Keratinocyte (primary cell): ENCODE data around the gene SUSD6. TPM values are rescaled to one million over a fixed set of nuclear protein-coding genes. Genes with fewer than 3 reads are reported as not detected.

Experiments used
- DNase-seq: peaks from one replicate; pipeline ENCODE4 v3.0.0-alpha.2; 2011; ENCODE audit warnings: low read depth, missing footprints, low spot score
- FAIRE-seq: peaks from 2 replicates; lab custom pipeline; 2011; peaks lifted over from hg19 to GRCh38; lab: Jason Lieb, UNC
- H2AFZ ChIP-seq: 2 replicates; pipeline ENCODE4 v1.6.0; 2012; ENCODE audit warnings: low read length, control low read depth, inconsistent platforms; ENCODE audit not compliant: control insufficient read depth
- H3K27ac ChIP-seq: 2 replicates; pipeline ENCODE4 v1.5.1; 2011; ENCODE audit warnings: low read length; ENCODE audit not compliant: control insufficient read depth, insufficient read depth
- H3K27me3 ChIP-seq: 3 replicates; pipeline ENCODE4 v1.6.0; 2011; ENCODE audit warnings: low read length; ENCODE audit not compliant: control insufficient read depth, insufficient read depth; ENCODE audit errors: extremely low read depth
- H3K36me3 ChIP-seq, 2 experiments: 2 replicates in 1 of 2; 3 replicates in 1 of 2; pipeline ENCODE4 v1.5.1; 2011; ENCODE audit warnings: low read length in 2 of 2, mild to moderate bottlenecking in 1 of 2; ENCODE audit not compliant: control insufficient read depth in 2 of 2, insufficient read depth in 2 of 2; ENCODE audit errors: extremely low read depth in 1 of 2
- H3K4me1 ChIP-seq: 3 replicates; pipeline ENCODE4 v1.5.1; 2011; ENCODE audit warnings: low read length; ENCODE audit not compliant: control insufficient read depth, insufficient read depth; ENCODE audit errors: extremely low read depth
- H3K4me2 ChIP-seq: 3 replicates; pipeline ENCODE4 v1.6.0; 2011; ENCODE audit warnings: low read depth, low read length; ENCODE audit not compliant: control insufficient read depth, insufficient read depth; ENCODE audit errors: extremely low read depth
- H3K4me3 ChIP-seq, 3 experiments: fragments of 200-600 bp in 1 of 3; sonication (generic) in 1 of 3; 2 replicates in 2 of 3; 3 replicates in 1 of 3; pipeline ENCODE4 v1.5.1; 2011 to 2016; ENCODE audit warnings: low read length in 3 of 3, mild to moderate bottlenecking in 3 of 3, control low read depth in 2 of 3, inconsistent platforms in 1 of 3, low read depth in 1 of 3, mixed read lengths in 1 of 3, mixed run types in 1 of 3, moderate library complexity in 1 of 3; ENCODE audit not compliant: control insufficient read depth in 2 of 3, insufficient read depth in 2 of 3; ENCODE audit errors: extremely low read depth in 1 of 3
- H3K79me2 ChIP-seq: 2 replicates; pipeline ENCODE4 v1.6.0; 2012; ENCODE audit warnings: low read length; ENCODE audit not compliant: control insufficient read depth, insufficient read depth
- H3K9ac ChIP-seq: 3 replicates; pipeline ENCODE4 v1.6.0; 2011; ENCODE audit warnings: low read length; ENCODE audit not compliant: control insufficient read depth, insufficient read depth; ENCODE audit errors: extremely low read depth
- H3K9me1 ChIP-seq: 3 replicates; pipeline ENCODE4 v1.6.0; 2011; ENCODE audit warnings: low read length; ENCODE audit not compliant: control insufficient read depth, insufficient read depth; ENCODE audit errors: extremely low read depth
- H3K9me3 ChIP-seq: 2 replicates; pipeline ENCODE4 v1.5.1; 2012; ENCODE audit warnings: low read depth, low read length; ENCODE audit not compliant: control insufficient read depth
- H4K20me1 ChIP-seq: 3 replicates; pipeline ENCODE4 v1.6.0; 2011; ENCODE audit warnings: low read length; ENCODE audit not compliant: control insufficient read depth, insufficient read depth; ENCODE audit errors: extremely low read depth
- EZH2 ChIP-seq: IDR thresholded peaks from one replicate; pipeline ENCODE4 v1.6.1; 2012; ENCODE audit warnings: inconsistent platforms, mild to moderate bottlenecking, low read length, moderate library complexity
- dilution Hi-C: fragments of 300-500 bp; cut with MboI; formaldehyde crosslinking; loops from one replicate; pipeline ENCODE4 v1.7.0; 2020; ENCODE audit warnings: low sequenced_read_pairs; ENCODE audit not compliant: extremely low pct_ligation_motif_present
- polyA plus RNA-seq, 5 experiments: library from polyadenylated mRNA; depleted of rRNA in 3 of 5; stranded (reverse) in 3 of 5; stranded (forward) in 1 of 5; unstranded in 1 of 5; fragments of >200 nt; gene quantifications; 1 replicate in 1 of 5; 2 replicates in 3 of 5; 3 replicates in 1 of 5; pipeline versions ENCODE4 v1.2.1 to v1.2.3, GENCODE V29; 2011 to 2012; ENCODE audit warnings: missing spikeins in 2 of 5, low read depth in 1 of 5, low replicate concordance in 1 of 5
- TF ChIP-seq, protein P1 (sequence below), 3 experiments: IDR thresholded peaks in 1 of 3; conservative IDR thresholded peaks in 1 of 3; optimal IDR thresholded peaks in 1 of 3; 2 replicates in 2 of 3; 3 replicates in 1 of 3; pipeline versions ENCODE3 to v1.5.1; 2011; ENCODE audit warnings: low read length in 3 of 3, mild to moderate bottlenecking in 3 of 3, moderate library complexity in 2 of 3, control low read depth in 1 of 3, inconsistent platforms in 1 of 3; ENCODE audit not compliant: insufficient read depth in 2 of 3; ENCODE audit errors: extremely low read depth in 1 of 3

Gene SUSD6
- polyA plus RNA-seq, 1 donor (not counting 4 experiments of a cell fraction or from before 2014, with no cell fraction given) = 10.5 TPM

DNA sequence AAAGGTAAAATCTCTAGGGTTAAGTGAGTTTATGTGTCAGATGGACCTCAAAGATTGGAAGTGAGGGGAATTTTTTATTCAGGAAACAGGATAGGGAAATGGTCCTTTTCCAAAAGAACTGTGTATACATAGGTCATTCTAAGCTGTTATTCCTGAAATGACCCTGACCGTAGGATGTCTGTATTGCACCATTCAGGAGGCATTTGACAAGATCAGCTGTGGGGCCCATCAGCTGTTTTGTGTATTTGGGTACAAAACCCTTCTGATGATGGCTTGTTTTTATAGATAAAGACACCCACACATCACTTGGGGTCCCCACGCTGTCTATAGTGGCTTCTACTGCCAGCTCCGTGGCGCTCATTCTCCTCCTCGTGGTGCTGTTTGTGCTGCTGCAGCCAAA lies 92.9 kb downstream of the SUSD6 start:
- H3K36me3 ChIP-seq = peaks cover 3 to 11% of the 10 kb centered on the region in 2 experiments
- dilution Hi-C loops = no loop called here

DNA sequence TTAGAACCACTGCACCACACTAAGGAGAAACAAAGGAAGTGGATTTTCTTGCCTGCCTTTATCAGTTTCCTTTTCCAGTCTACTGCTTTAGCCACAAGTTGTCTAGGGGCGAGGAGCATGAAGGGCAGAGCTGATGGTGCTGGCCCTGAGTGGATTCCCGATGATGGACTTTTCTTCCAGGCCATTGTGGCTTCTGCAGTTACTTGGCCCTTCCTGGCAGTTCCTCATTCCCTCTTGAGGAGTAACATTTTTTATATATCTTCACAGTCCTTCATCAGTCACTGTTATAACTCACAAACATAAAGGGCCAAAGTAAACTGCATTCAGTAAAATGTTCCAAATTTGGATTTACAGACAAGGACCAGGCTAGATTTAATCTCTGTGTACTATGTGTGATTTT lies 94.3 kb downstream of the SUSD6 start:
- Histone ChIP-seq H3K9me3 (no peaks in the 10 kb centered on the region), H3K9ac (no peak overlapping the region), H3K27ac (no peak overlapping the region), H2AFZ (no peak overlapping the region), H3K36me3 (peaks cover 3 to 14% of the 10 kb centered on the region in 2 experiments), H3K9me1 (no peaks in the 10 kb centered on the region), H3K4me3 (no peak overlapping the region), H3K4me2 (no peak overlapping the region), H4K20me1 (no peaks in the 10 kb centered on the region), H3K27me3 (no peaks in the 10 kb centered on the region), H3K4me1 (no peaks in the 10 kb centered on the region), H3K79me2 (peaks cover 2% of the 10 kb centered on the region)
- FAIRE-seq (no peak), DNase-seq (no peak)
- dilution Hi-C loops = no loop called here
- TF ChIP-seq, protein P1, sequence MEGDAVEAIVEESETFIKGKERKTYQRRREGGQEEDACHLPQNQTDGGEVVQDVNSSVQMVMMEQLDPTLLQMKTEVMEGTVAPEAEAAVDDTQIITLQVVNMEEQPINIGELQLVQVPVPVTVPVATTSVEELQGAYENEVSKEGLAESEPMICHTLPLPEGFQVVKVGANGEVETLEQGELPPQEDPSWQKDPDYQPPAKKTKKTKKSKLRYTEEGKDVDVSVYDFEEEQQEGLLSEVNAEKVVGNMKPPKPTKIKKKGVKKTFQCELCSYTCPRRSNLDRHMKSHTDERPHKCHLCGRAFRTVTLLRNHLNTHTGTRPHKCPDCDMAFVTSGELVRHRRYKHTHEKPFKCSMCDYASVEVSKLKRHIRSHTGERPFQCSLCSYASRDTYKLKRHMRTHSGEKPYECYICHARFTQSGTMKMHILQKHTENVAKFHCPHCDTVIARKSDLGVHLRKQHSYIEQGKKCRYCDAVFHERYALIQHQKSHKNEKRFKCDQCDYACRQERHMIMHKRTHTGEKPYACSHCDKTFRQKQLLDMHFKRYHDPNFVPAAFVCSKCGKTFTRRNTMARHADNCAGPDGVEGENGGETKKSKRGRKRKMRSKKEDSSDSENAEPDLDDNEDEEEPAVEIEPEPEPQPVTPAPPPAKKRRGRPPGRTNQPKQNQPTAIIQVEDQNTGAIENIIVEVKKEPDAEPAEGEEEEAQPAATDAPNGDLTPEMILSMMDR (optimal IDR thresholded peaks at IDR 0.05 in 1 of 3, IDR thresholded peaks at IDR 0.05 in 1 of 3, conservative IDR thresholded peaks at IDR 0.05 in 1 of 3; ENCODE audit: extremely low read depth in 1 of 3, insufficient read depth in 2 of 3, low read length in 3 of 3) = no peak
- TF ChIP-seq EZH2 = no peak

More for the DNA sequence above, 92.9 kb downstream of the SUSD6 start:
- Histone ChIP-seq H3K79me2 (peaks cover 2% of the 10 kb centered on the region), H3K9me3 (no peaks in the 10 kb centered on the region), H3K4me3 (no peak overlapping the region), H3K27me3 (no peaks in the 10 kb centered on the region), H4K20me1 (no peaks in the 10 kb centered on the region), H3K27ac (no peak overlapping the region), H2AFZ (no peak overlapping the region), H3K9ac (no peak overlapping the region), H3K4me2 (no peak overlapping the region), H3K4me1 (no peaks in the 10 kb centered on the region), H3K9me1 (no peaks in the 10 kb centered on the region)
- TF ChIP-seq, protein P1 (optimal IDR thresholded peaks at IDR 0.05 in 1 of 3, IDR thresholded peaks at IDR 0.05 in 1 of 3, conservative IDR thresholded peaks at IDR 0.05 in 1 of 3; ENCODE audit: extremely low read depth in 1 of 3, insufficient read depth in 2 of 3, low read length in 3 of 3) = no peak
- TF ChIP-seq EZH2 = no peak
- FAIRE-seq (no peak), DNase-seq (no peak)
